Fibroblast of pulmonary artery (primary cell): ENCODE measurements around the gene WDR83.
"Not testable (repeated sequence)": the region's sequence is repeated elsewhere in the genome, so short reads cannot be mapped to it uniquely, and the experiment has no call there.

ENCODE experiments used
- DNase-seq: peaks from one replicate; pipeline ENCODE4 v3.0.0-alpha.2; 2010; ENCODE audit warnings: low read depth
- H3K4me3 ChIP-seq: replicated peaks from 2 replicates; pipeline ENCODE4 v1.5.1; 2011; ENCODE audit warnings: low read depth, mild to moderate bottlenecking, control low read depth, low read length, moderate library complexity
- CTCF ChIP-seq: IDR thresholded peaks from 2 replicates; pipeline ENCODE4 v1.5.1; 2011; ENCODE audit warnings: mild to moderate bottlenecking, control low read depth, low read length, inconsistent platforms; ENCODE audit errors: missing control alignments

WDR83 gene

GRCh38 chr19:12666265-12667048 is at the start of gene WDR83, which contains the start of gene MAN2B1:
Gene WDR83, plus strand, starts transcription at chr19:12666807. Its CDS starts 2,984 bp downstream, at chr19:12669791.
Gene MAN2B1, minus strand, starts transcription at chr19:12666742. Its CDS starts 41 bp downstream, at chr19:12666701.
- no peak for TF ChIP-seq CTCF

GRCh38 chr19:12617646-12618045 is 49.0 kb upstream of the WDR83 start:
- TF ChIP-seq CTCF = no peak
- no peak overlapping the region for H3K4me3 ChIP-seq
- DNase-seq = no peak

More at GRCh38 chr19:12666265-12667048, at the start of gene WDR83, which contains the start of gene MAN2B1:
- H3K4me3 ChIP-seq = peak within 1 kb of the TSS; percentile 86
- peak; percentile 48 for DNase-seq

- DNase-seq, H3K4me3 ChIP-seq: not testable (repeated sequence)
Observed at GRCh38 chr19:12621253-12622024, 45.2 kb upstream of the WDR83 start.

GRCh38 chr19:12623361-12624031 is 43.1 kb upstream of the WDR83 start:
- no peak for TF ChIP-seq CTCF
- H3K4me3 ChIP-seq = no peak overlapping the region
- no peak for DNase-seq

- DNase-seq = no peak
- no peak overlapping the region for H3K4me3 ChIP-seq
- TF ChIP-seq CTCF = no peak
Observed at GRCh38 chr19:12626958-12627357, 39.6 kb upstream of the WDR83 start.

GRCh38 chr19:12628040-12629022 is 38.3 kb upstream of the WDR83 start:
- H3K4me3 ChIP-seq = no peak overlapping the region
- no peak for TF ChIP-seq CTCF
- DNase-seq = peak; percentile 36
